AG04450 (cell line): ENCODE data around the gene PLA2G2E. TPM values are rescaled to one million over a fixed set of nuclear protein-coding genes. Genes with fewer than 3 reads are reported as not detected.
"Not testable (repeated sequence)": the region's sequence is repeated elsewhere in the genome, so short reads cannot be mapped to it uniquely, and the experiment has no call there.

Source experiments
- CTCF ChIA-PET: fragments of 300-600, 350-600 bp; formaldehyde crosslinking; extraction: SDS; loops from one replicate; lab custom pipeline; 2022; ENCODE audit warnings: antibody characterized with exemption, inconsistent platforms; lab: Charles Lee
- POLR2A ChIA-PET: fragments of 350-600 bp; formaldehyde crosslinking; extraction: SDS; loops from one replicate; lab custom pipeline; 2021; ENCODE audit warnings: antibody characterized with exemption, inconsistent platforms; lab: Yijun Ruan, JAX
- DNase-seq: peaks from one replicate; pipeline ENCODE4 v3.0.0-alpha.2; 2011; ENCODE audit warnings: low read depth, low spot score
- H3K27ac ChIP-seq: one replicate; pipeline ENCODE4 v1.5.1; 2012; ENCODE audit warnings: low read depth, low read length, control low read depth
- H3K27me3 ChIP-seq: one replicate; pipeline ENCODE4 v1.6.0; 2012; ENCODE audit warnings: low read length; ENCODE audit not compliant: control insufficient read depth, insufficient read depth
- H3K4me3 ChIP-seq: 2 replicates; pipeline ENCODE4 v1.5.1; 2011; ENCODE audit warnings: mild to moderate bottlenecking, low read depth, low read length, control low read depth
- H3K9me3 ChIP-seq: 2 replicates; pipeline ENCODE4 v1.5.1; 2012; ENCODE audit warnings: low read length; ENCODE audit not compliant: control insufficient read depth, insufficient read depth
- polyA plus RNA-seq: library from polyadenylated mRNA; depleted of rRNA; stranded (reverse); fragments of >200 nt; gene quantifications from 2 replicates; pipeline ENCODE4 v1.2.3, GENCODE V29; 2011
- TF ChIP-seq, protein P1 (sequence below): IDR thresholded peaks from 2 replicates; pipeline ENCODE4 v1.5.1; 2011; ENCODE audit warnings: low read depth, low read length, control low read depth, inconsistent platforms

Gene PLA2G2E
- polyA plus RNA-seq, 1 experiment: not detected

DNA sequence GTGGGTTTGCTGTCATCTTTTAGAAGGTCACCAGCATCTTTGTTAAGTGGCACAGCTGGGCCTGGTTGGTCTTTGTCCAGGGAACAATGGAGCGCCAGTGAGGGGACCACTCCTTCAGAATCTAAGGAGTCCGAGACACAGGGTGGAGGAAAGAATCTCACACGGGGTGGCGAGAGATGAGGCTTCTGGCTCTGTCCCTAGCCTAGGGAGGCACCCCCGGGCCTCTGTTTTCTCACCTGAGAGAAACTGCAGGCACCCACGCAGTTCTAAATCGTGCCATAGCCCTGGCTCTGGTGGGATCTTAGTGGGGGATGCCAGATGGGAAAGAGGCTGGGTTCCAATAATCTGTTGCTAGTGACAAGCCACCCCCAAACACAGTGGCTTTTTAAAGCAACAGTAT, 10.9 kb upstream of the PLA2G2E start:
- H3K27me3 ChIP-seq: no peaks in the 10 kb centered on the region
- H3K27ac ChIP-seq: no peak overlapping the region
- TF ChIP-seq, protein P1, sequence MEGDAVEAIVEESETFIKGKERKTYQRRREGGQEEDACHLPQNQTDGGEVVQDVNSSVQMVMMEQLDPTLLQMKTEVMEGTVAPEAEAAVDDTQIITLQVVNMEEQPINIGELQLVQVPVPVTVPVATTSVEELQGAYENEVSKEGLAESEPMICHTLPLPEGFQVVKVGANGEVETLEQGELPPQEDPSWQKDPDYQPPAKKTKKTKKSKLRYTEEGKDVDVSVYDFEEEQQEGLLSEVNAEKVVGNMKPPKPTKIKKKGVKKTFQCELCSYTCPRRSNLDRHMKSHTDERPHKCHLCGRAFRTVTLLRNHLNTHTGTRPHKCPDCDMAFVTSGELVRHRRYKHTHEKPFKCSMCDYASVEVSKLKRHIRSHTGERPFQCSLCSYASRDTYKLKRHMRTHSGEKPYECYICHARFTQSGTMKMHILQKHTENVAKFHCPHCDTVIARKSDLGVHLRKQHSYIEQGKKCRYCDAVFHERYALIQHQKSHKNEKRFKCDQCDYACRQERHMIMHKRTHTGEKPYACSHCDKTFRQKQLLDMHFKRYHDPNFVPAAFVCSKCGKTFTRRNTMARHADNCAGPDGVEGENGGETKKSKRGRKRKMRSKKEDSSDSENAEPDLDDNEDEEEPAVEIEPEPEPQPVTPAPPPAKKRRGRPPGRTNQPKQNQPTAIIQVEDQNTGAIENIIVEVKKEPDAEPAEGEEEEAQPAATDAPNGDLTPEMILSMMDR: no peak
- peaks cover 17% of the 10 kb centered on the region; the same call in 1 of the 2 replicates for H3K9me3 ChIP-seq
- no peak overlapping the region for H3K4me3 ChIP-seq
- DNase-seq: no peak
- POLR2A ChIA-PET: no interaction called here
- CTCF ChIA-PET: no interaction called here

DNA sequence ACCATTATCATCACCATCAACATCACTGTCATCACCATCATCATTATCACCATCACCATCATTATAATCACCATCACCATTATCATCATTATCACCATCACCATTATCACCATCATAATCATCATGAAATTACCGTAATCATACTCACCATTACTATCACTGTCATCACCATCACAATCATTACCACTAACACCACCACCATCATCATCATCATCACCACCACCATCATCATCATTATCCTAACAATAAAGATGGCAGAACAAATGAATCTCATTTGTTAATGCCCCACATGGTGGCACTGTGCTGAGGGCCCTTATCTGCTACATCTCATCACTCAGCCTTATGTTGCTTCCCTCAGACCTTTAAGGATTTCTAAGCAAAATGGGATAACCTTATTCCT, 9.4 kb upstream of the PLA2G2E start:
- POLR2A ChIA-PET: no interaction called here
- TF ChIP-seq, protein P1: no peak

DNA sequence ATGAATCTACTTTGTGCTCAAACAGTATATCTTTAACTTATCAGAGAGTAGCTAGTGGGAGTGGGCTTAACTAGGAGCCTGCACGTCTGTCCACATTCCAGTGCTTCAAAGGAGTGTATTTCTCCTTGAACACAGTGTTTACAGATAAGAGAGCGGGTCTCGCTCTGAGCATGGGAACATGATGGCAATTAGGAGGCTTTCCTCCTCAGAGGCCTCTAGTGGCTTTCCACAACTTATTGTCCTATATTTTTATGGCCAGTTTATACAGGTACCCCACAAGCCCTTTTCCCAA, 3.7 kb upstream of the PLA2G2E start:
- DNase-seq, CTCF ChIA-PET, H3K27ac ChIP-seq, H3K4me3 ChIP-seq, POLR2A ChIA-PET: not testable (repeated sequence)
- H3K27me3 ChIP-seq: peaks cover 10% of the 10 kb centered on the region
- H3K9me3 ChIP-seq: peaks cover 10% of the 10 kb centered on the region; the same call in 1 of the 2 replicates

More for the DNA sequence above, 9.4 kb upstream of the PLA2G2E start:
- Histone ChIP-seq H3K4me3 (no peak overlapping the region), H3K9me3 (peaks cover 17% of the 10 kb centered on the region; the same call in 1 of the 2 replicates), H3K27me3 (no peaks in the 10 kb centered on the region), H3K27ac (no peak overlapping the region)
- CTCF ChIA-PET: no interaction called here
- no peak for DNase-seq

DNA sequence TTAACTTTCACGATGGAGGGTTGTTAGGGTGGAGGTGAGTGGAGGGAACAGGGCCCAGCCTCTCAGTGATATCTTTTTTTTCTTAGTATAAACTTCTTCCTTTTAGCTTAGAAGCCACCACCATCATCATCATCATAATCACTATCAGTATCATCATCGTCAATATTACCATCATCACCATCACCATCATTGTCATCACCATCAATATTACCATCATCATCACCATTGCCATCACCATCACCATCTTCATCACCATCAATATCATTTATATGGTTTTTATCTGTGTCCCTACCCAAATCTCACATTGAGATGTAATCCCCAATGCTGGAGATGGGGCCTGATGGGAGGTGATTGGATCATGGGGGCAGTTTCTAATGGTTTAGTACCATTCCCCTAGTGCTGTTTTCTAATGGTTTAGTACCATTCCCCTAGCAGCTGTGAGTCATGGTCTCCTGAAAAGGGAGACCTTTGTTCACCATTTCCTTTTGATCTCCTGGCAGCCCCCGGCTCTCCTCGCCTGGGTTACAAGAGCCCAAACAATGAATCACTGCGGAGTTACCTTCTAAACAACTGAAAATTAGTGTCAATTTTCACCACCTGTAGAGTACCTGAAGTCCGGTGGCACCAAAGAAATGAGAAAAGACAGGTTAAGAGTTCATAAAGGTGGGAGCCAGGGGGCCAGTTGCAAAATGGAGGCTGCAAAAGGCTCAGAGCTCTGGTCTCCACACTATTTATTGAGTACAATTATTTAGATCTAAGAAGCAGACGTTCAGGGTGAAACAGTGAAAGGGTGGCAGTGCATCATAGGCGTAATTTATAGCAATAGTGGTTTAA, 3.1 kb upstream of the PLA2G2E start:
- POLR2A ChIA-PET: no interaction called here
- CTCF ChIA-PET: interaction anchor here (0.9 kb wide), 1 partner anchor 9 kb away, joined by 3 read pairs; no protein-coding TSS in a partner anchor

DNA sequence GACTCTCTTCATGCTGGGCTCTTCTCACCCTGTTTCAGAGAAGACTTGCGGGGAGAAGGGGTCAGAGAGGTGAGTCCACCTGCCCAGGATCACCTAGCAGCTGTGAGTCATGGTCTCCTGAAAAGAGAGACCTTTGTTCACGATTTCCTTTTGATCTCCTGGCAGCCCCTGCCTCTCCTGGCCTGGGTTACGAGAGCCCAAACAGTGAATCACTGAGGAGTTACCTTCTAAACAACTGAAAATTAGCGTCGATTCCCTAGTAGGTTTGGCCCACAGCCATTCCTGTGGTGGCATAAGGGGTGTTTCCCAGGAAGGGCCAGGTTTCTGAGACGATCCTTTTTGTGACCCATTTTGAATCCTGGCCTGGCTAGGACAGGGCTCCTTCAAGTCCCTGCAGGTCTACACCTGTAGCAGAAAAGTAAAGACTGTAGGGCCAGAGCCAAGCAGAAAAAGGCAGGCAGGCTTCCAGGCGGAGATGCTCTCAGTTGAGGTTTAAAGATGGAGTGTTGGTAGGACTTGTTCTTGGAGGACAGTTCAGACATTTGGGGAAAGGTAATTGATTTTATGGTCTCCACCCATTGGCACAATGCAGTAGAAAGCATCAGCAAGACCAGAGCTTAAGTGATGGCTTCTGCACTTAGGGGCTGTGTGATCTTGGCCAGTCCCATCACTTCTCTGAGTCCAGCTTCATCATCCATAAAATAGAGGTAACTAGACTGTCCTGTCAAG, 2.1 kb upstream of the PLA2G2E start:
- H3K27me3 ChIP-seq: peaks cover 16% of the 10 kb centered on the region
- TF ChIP-seq, protein P1: no peak
- DNase-seq: no peak
- ChIA-PET CTCF (interaction anchor here (0.9 kb wide), 1 partner anchor 8 kb away, joined by 3 read pairs; no protein-coding TSS in a partner anchor), POLR2A (no interaction called here)
- no peaks in the 10 kb centered on the region for H3K9me3 ChIP-seq
- no peak overlapping the region for H3K27ac ChIP-seq
- no peak overlapping the region for H3K4me3 ChIP-seq

More for the DNA sequence above, 3.1 kb upstream of the PLA2G2E start:
- H3K27me3 ChIP-seq: peaks cover 12% of the 10 kb centered on the region
- no peak for DNase-seq
- H3K27ac ChIP-seq: no peak overlapping the region
- peaks cover 4% of the 10 kb centered on the region; the same call in 1 of the 2 replicates for H3K9me3 ChIP-seq
- no peak overlapping the region for H3K4me3 ChIP-seq
- TF ChIP-seq, protein P1: no peak
